ENCODE measurements around the gene CREB5. TPM values are rescaled to one million over a fixed set of nuclear protein-coding genes. Genes with fewer than 3 reads are reported as not detected.

CREB5 gene
- polyA plus RNA-seq, 1 donor from 2014 or later = 3.7 TPM

DNA sequence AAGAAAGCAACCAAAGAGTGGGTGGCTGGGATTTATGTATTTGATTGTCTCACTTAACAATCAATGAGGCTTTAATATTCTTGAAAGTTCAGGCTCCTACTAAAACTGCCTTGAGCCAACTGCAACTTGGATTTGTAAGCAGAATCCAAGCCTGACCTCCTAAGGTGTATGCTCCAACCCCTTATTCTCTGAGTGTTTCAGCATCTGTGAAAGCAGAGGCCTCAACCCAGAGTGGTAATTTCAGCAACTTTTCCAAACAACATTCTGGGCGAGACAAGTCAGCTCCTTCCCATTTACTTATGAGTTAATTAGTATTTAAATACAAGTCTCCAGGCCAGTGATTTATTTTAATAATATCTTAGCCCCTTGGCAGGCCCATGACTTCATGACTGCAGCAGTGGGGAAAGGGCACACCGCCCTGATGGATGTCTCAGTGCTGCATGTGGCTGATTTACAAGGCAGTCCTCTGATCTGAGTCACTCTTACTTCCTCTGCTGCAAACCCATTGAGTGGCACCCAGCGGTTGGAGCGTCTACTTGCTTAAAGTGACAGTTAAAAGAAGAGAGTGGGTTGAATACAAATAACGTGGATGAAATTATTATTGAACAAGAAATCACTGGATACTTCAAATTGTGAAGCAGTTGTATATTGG lies 336.7 kb downstream of the CREB5 start:
- Histone ChIP-seq H3K9me2 (ENCODE audit: insufficient read depth, low read length) (no peaks in the 10 kb centered on the region), H2AFZ (ENCODE audit: low read depth, low read length) (no peak overlapping the region), H3K9ac (ENCODE audit: low read length) (no peak overlapping the region), H3K27ac (ENCODE audit: low read length) (no peak overlapping the region), H3K4me2 (ENCODE audit: low read length) (no peak overlapping the region), H3K4me3 (ENCODE audit: low read length) (no peak overlapping the region), H3K79me2 (replicated peaks; ENCODE audit: insufficient read depth, low read length) (no peaks in the 10 kb centered on the region), H4K20me1 (ENCODE audit: insufficient read depth) (no peaks in the 10 kb centered on the region), H3K27me3 (ENCODE audit: insufficient read depth, low read depth, low read length) (no peaks in the 10 kb centered on the region), H3F3A (ENCODE audit: insufficient read depth, low read length, poor library complexity, severe bottlenecking) (no peaks in the 10 kb centered on the region), H3K9me3 (ENCODE audit: low read length) (no peaks in the 10 kb centered on the region), H3K36me3 (ENCODE audit: insufficient read depth, low read length) (no peaks in the 10 kb centered on the region)
- TF ChIP-seq SMC3 (conservative IDR thresholded peaks at IDR 0.05; ENCODE audit: poor library complexity) (no peak), RAD21 (conservative IDR thresholded peaks at IDR 0.05) (no peak), POLR2AphosphoS5 (IDR thresholded peaks at IDR 0.05) (no peak), EZH2 (IDR thresholded peaks at IDR 0.05; ENCODE audit: borderline replicate concordance, insufficient read depth, low read length, poor library complexity, severe bottlenecking) (no peak), MXI1 (conservative IDR thresholded peaks at IDR 0.05; ENCODE audit: poor library complexity, severe bottlenecking) (no peak), EP300 (conservative IDR thresholded peaks at IDR 0.05; ENCODE audit: poor library complexity, severe bottlenecking) (no peak), TAF1 (IDR thresholded peaks at IDR 0.05; ENCODE audit: low read depth) (no peak)
- TF ChIP-seq, protein P1, sequence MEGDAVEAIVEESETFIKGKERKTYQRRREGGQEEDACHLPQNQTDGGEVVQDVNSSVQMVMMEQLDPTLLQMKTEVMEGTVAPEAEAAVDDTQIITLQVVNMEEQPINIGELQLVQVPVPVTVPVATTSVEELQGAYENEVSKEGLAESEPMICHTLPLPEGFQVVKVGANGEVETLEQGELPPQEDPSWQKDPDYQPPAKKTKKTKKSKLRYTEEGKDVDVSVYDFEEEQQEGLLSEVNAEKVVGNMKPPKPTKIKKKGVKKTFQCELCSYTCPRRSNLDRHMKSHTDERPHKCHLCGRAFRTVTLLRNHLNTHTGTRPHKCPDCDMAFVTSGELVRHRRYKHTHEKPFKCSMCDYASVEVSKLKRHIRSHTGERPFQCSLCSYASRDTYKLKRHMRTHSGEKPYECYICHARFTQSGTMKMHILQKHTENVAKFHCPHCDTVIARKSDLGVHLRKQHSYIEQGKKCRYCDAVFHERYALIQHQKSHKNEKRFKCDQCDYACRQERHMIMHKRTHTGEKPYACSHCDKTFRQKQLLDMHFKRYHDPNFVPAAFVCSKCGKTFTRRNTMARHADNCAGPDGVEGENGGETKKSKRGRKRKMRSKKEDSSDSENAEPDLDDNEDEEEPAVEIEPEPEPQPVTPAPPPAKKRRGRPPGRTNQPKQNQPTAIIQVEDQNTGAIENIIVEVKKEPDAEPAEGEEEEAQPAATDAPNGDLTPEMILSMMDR (IDR thresholded peaks at IDR 0.05; ENCODE audit: poor library complexity, severe bottlenecking) = no peak
- TF ChIP-seq, protein P2, sequence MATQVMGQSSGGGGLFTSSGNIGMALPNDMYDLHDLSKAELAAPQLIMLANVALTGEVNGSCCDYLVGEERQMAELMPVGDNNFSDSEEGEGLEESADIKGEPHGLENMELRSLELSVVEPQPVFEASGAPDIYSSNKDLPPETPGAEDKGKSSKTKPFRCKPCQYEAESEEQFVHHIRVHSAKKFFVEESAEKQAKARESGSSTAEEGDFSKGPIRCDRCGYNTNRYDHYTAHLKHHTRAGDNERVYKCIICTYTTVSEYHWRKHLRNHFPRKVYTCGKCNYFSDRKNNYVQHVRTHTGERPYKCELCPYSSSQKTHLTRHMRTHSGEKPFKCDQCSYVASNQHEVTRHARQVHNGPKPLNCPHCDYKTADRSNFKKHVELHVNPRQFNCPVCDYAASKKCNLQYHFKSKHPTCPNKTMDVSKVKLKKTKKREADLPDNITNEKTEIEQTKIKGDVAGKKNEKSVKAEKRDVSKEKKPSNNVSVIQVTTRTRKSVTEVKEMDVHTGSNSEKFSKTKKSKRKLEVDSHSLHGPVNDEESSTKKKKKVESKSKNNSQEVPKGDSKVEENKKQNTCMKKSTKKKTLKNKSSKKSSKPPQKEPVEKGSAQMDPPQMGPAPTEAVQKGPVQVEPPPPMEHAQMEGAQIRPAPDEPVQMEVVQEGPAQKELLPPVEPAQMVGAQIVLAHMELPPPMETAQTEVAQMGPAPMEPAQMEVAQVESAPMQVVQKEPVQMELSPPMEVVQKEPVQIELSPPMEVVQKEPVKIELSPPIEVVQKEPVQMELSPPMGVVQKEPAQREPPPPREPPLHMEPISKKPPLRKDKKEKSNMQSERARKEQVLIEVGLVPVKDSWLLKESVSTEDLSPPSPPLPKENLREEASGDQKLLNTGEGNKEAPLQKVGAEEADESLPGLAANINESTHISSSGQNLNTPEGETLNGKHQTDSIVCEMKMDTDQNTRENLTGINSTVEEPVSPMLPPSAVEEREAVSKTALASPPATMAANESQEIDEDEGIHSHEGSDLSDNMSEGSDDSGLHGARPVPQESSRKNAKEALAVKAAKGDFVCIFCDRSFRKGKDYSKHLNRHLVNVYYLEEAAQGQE (IDR thresholded peaks at IDR 0.05; ENCODE audit: borderline replicate concordance) = no peak

DNA sequence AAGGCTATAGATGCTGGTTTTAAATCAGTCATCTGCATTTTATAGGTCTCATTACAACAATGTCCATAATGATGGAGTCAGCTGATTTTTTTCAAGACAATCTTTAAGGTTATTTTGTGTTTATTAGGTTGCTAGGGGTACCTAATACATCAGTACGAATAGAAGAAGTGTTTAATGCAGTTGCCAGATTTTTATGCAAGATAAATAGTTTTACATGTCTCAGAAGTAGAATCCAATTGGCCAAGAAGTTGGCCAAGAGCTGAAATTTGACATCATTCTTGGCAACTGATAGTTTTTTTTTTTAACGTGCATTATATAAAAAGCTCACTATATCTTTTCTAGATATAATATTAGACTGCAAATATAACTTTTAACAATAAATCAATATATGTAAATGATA lies 337.3 kb downstream of the CREB5 start:
- no peaks in the 10 kb centered on the region for H3K36me3 ChIP-seq (ENCODE audit: insufficient read depth, low read length)
- H3K27me3 ChIP-seq (ENCODE audit: insufficient read depth, low read depth, low read length) = no peaks in the 10 kb centered on the region
- H3K79me2 ChIP-seq (replicated peaks; ENCODE audit: insufficient read depth, low read length) = no peaks in the 10 kb centered on the region
- no peaks in the 10 kb centered on the region for H3K9me2 ChIP-seq (ENCODE audit: insufficient read depth, low read length)
- TF ChIP-seq, protein P2 (IDR thresholded peaks at IDR 0.05; ENCODE audit: borderline replicate concordance) = no peak
- TF ChIP-seq POLR2AphosphoS5 (IDR thresholded peaks at IDR 0.05) (no peak), SMC3 (conservative IDR thresholded peaks at IDR 0.05; ENCODE audit: poor library complexity) (no peak), MXI1 (conservative IDR thresholded peaks at IDR 0.05; ENCODE audit: poor library complexity, severe bottlenecking) (no peak), EP300 (conservative IDR thresholded peaks at IDR 0.05; ENCODE audit: poor library complexity, severe bottlenecking) (no peak), RAD21 (conservative IDR thresholded peaks at IDR 0.05) (no peak), TAF1 (IDR thresholded peaks at IDR 0.05; ENCODE audit: low read depth) (no peak), EZH2 (IDR thresholded peaks at IDR 0.05; ENCODE audit: borderline replicate concordance, insufficient read depth, low read length, poor library complexity, severe bottlenecking) (no peak)
- TF ChIP-seq, protein P1 (IDR thresholded peaks at IDR 0.05; ENCODE audit: poor library complexity, severe bottlenecking) = no peak
- H3F3A ChIP-seq (ENCODE audit: insufficient read depth, low read length, poor library complexity, severe bottlenecking) = no peaks in the 10 kb centered on the region
- H3K27ac ChIP-seq (ENCODE audit: low read length) = no peak overlapping the region
- H3K4me2 ChIP-seq (ENCODE audit: low read length) = no peak overlapping the region
- no peaks in the 10 kb centered on the region for H3K9me3 ChIP-seq (ENCODE audit: low read length)
- H3K9ac ChIP-seq (ENCODE audit: low read length) = no peak overlapping the region
- H2AFZ ChIP-seq (ENCODE audit: low read depth, low read length) = no peak overlapping the region
- H4K20me1 ChIP-seq (ENCODE audit: insufficient read depth) = no peaks in the 10 kb centered on the region
- H3K4me3 ChIP-seq (ENCODE audit: low read length) = no peak overlapping the region
